Measurements from ENCODE around the gene FRRS1.

FRRS1 gene

GRCh38 chr1:99700020-99700419 is 66.4 kb downstream of the FRRS1 start:
- no peaks in the 10 kb centered on the region for H3K9me3 ChIP-seq (ENCODE audit: insufficient read depth, low read length)
- H3K9me2 ChIP-seq (replicated peaks; ENCODE audit: insufficient read depth, low read length) = no peaks in the 10 kb centered on the region
- no peak overlapping the region for H3K27ac ChIP-seq (ENCODE audit: low read depth, low read length)
- H2AFZ ChIP-seq (ENCODE audit: low read depth, low read length, severe bottlenecking) = no peak overlapping the region
- H3K4me3 ChIP-seq (ENCODE audit: insufficient read depth, low read length, poor library complexity, severe bottlenecking) = no peak overlapping the region
- no peaks in the 10 kb centered on the region for H4K20me1 ChIP-seq (ENCODE audit: low read depth, low read length)
- no peak overlapping the region for H3K9ac ChIP-seq (ENCODE audit: low read length)
- no peaks in the 10 kb centered on the region; the same call in 1 of the 2 replicates for H3F3A ChIP-seq (ENCODE audit: insufficient read depth)
- H3K4me2 ChIP-seq (ENCODE audit: low read depth, low read length, poor library complexity, severe bottlenecking) = no peak overlapping the region
- no peaks in the 10 kb centered on the region for H3K79me2 ChIP-seq (ENCODE audit: insufficient read depth, low read length)
- H3K27me3 ChIP-seq (ENCODE audit: low read length) = no peaks in the 10 kb centered on the region
- no peaks in the 10 kb centered on the region for H3K36me3 ChIP-seq (ENCODE audit: low read length)
- TF ChIP-seq EZH2phosphoT487 (conservative IDR thresholded peaks at IDR 0.05; ENCODE audit: low read length) (no peak), CTCF (IDR thresholded peaks at IDR 0.05; ENCODE audit: insufficient read depth, low read length, poor library complexity, severe bottlenecking) (no peak)

- no peak overlapping the region for H2AFZ ChIP-seq (ENCODE audit: low read depth, low read length, severe bottlenecking)
- TF ChIP-seq CTCF (IDR thresholded peaks at IDR 0.05; ENCODE audit: insufficient read depth, low read length, poor library complexity, severe bottlenecking) (no peak), EZH2phosphoT487 (conservative IDR thresholded peaks at IDR 0.05; ENCODE audit: low read length) (no peak)
Measured at GRCh38 chr1:99697580-99697979, 68.9 kb downstream of the FRRS1 start.

GRCh38 chr1:99696616-99697015 is 69.8 kb downstream of the FRRS1 start:
- H3K9ac ChIP-seq (ENCODE audit: low read length) = no peak overlapping the region
- TF ChIP-seq EZH2phosphoT487 (conservative IDR thresholded peaks at IDR 0.05; ENCODE audit: low read length) (no peak), CTCF (IDR thresholded peaks at IDR 0.05; ENCODE audit: insufficient read depth, low read length, poor library complexity, severe bottlenecking) (no peak)
- H3K9me3 ChIP-seq (ENCODE audit: insufficient read depth, low read length) = no peaks in the 10 kb centered on the region
- no peaks in the 10 kb centered on the region for H3K9me2 ChIP-seq (replicated peaks; ENCODE audit: insufficient read depth, low read length)
- no peaks in the 10 kb centered on the region for H3K79me2 ChIP-seq (ENCODE audit: insufficient read depth, low read length)
- no peaks in the 10 kb centered on the region for H3K27me3 ChIP-seq (ENCODE audit: low read length)
- H3K27ac ChIP-seq (ENCODE audit: low read depth, low read length) = no peak overlapping the region
- H3K36me3 ChIP-seq (ENCODE audit: low read length) = no peaks in the 10 kb centered on the region
- H3K4me2 ChIP-seq (ENCODE audit: low read depth, low read length, poor library complexity, severe bottlenecking) = no peak overlapping the region
- no peaks in the 10 kb centered on the region for H3F3A ChIP-seq (ENCODE audit: insufficient read depth)
- H4K20me1 ChIP-seq (ENCODE audit: low read depth, low read length) = no peaks in the 10 kb centered on the region
- no peak overlapping the region for H3K4me3 ChIP-seq (ENCODE audit: insufficient read depth, low read length, poor library complexity, severe bottlenecking)
- no peak overlapping the region for H2AFZ ChIP-seq (ENCODE audit: low read depth, low read length, severe bottlenecking)

More at GRCh38 chr1:99697580-99697979, 68.9 kb downstream of the FRRS1 start:
- Histone ChIP-seq H3K9me2 (replicated peaks; ENCODE audit: insufficient read depth, low read length) (no peaks in the 10 kb centered on the region), H3K79me2 (ENCODE audit: insufficient read depth, low read length) (no peaks in the 10 kb centered on the region), H3K9ac (ENCODE audit: low read length) (no peak overlapping the region), H3K27me3 (ENCODE audit: low read length) (no peaks in the 10 kb centered on the region), H3K4me3 (ENCODE audit: insufficient read depth, low read length, poor library complexity, severe bottlenecking) (no peak overlapping the region), H3K4me2 (ENCODE audit: low read depth, low read length, poor library complexity, severe bottlenecking) (no peak overlapping the region), H3K27ac (ENCODE audit: low read depth, low read length) (no peak overlapping the region), H3F3A (ENCODE audit: insufficient read depth) (no peaks in the 10 kb centered on the region; the same call in 1 of the 2 replicates), H4K20me1 (ENCODE audit: low read depth, low read length) (no peaks in the 10 kb centered on the region), H3K9me3 (ENCODE audit: insufficient read depth, low read length) (no peaks in the 10 kb centered on the region), H3K36me3 (ENCODE audit: low read length) (no peaks in the 10 kb centered on the region)
